Rectal smooth muscle tissue (tissue), 1 donor: Measurements from ENCODE around the gene UNC45B.
"Not testable (repeated sequence)": the region's sequence is repeated elsewhere in the genome, so short reads cannot be mapped to it uniquely, and the experiment has no call there.

Source experiments
- H3K27ac ChIP-seq: one replicate; pipeline ENCODE4 v1.7.0; 2013; ENCODE audit warnings: low read depth, low read length, inconsistent platforms
- H3K27me3 ChIP-seq: one replicate; pipeline ENCODE4 v1.7.0; 2013; ENCODE audit warnings: low read length; ENCODE audit not compliant: control insufficient read depth, insufficient read depth
- H3K36me3 ChIP-seq: one replicate; pipeline ENCODE4 v1.7.0; 2013; ENCODE audit warnings: low read length; ENCODE audit not compliant: control insufficient read depth, insufficient read depth
- H3K4me1 ChIP-seq: one replicate; pipeline ENCODE4 v1.7.0; 2013; ENCODE audit warnings: low read length; ENCODE audit not compliant: control insufficient read depth, insufficient read depth
- H3K4me3 ChIP-seq: one replicate; pipeline ENCODE4 v1.7.0; 2013; ENCODE audit warnings: low read length
- H3K9ac ChIP-seq: one replicate; pipeline ENCODE4 v1.7.0; 2013; ENCODE audit warnings: low read length

The UNC45B gene

DNA sequence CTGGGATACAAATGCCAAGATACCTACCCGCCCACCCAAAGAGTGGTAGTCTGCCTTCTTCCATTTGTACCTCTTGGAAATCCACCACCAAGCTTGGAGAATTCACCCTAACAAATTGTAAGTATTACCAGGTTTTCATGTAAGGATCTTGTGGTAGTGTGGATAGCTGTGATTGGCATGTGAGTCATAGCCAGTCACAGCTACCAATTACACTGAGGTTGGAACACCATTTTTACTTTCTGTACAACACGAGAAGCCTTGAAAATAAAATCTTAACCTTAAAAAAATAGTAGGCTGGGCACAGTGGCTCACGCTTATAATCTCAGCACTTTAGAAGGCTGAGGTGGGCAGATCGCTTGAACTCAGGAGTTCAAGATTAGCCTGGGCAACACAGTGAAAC, 65.1 kb downstream of the UNC45B start:
- no peak overlapping the region for H3K9ac ChIP-seq
- no peak overlapping the region for H3K27ac ChIP-seq
- H3K36me3 ChIP-seq, result no peaks in the 10 kb centered on the region
- H3K27me3 ChIP-seq, result no peaks in the 10 kb centered on the region
- no peaks in the 10 kb centered on the region for H3K4me1 ChIP-seq
- H3K4me3 ChIP-seq, result no peak overlapping the region

DNA sequence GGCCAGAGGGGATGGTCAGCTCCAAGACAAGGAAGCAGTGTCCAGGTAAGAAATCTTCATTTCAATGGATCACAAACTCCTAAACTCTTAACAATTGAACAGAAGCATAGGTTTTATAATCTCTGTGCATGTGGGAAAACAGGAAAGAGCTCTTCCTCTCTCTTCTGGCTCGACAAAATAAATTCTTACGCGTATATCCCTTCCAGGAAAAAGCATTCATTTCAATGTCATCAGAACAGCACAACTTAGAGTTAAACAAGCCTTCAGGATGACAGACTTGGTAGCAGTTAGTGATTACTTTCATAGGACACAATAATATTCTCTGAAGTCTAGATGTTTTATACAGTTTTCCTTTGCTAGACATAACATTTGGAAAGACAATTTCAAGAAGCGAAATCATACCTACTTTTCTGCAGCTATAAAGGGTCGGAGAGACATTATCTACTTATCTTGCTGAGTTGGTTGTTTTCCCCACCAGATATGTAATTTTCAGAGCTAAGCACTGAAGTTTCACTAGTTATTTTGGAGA, 65.9 kb downstream of the UNC45B start:
- H3K27ac ChIP-seq, result no peak overlapping the region
- H3K9ac ChIP-seq, result no peak overlapping the region
- no peaks in the 10 kb centered on the region for H3K4me1 ChIP-seq
- no peak overlapping the region for H3K4me3 ChIP-seq
- no peaks in the 10 kb centered on the region for H3K27me3 ChIP-seq
- no peaks in the 10 kb centered on the region for H3K36me3 ChIP-seq

DNA sequence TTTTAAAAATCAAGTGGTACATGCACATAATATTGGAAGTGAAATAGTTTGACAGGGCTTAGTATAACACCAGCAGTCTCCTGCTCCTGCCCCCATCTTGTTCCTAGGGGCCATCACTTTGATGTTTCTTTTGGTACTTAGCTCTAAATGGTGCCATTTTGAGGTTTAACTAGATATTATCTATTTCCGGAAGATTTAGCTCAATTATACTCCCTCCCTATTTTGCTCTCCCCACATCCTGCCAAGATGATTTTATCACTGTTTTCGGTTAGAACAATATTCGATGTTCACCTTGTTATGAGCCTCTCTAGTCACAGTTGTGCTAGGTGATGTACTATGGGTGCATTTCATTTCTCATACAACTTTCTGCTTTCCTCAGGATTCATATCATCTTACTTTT, 66.6 kb downstream of the UNC45B start:
- Histone ChIP-seq H3K4me1 (no peaks in the 10 kb centered on the region), H3K9ac (no peak overlapping the region), H3K4me3 (no peak overlapping the region), H3K27me3 (no peaks in the 10 kb centered on the region), H3K27ac (no peak overlapping the region), H3K36me3 (no peaks in the 10 kb centered on the region)

DNA sequence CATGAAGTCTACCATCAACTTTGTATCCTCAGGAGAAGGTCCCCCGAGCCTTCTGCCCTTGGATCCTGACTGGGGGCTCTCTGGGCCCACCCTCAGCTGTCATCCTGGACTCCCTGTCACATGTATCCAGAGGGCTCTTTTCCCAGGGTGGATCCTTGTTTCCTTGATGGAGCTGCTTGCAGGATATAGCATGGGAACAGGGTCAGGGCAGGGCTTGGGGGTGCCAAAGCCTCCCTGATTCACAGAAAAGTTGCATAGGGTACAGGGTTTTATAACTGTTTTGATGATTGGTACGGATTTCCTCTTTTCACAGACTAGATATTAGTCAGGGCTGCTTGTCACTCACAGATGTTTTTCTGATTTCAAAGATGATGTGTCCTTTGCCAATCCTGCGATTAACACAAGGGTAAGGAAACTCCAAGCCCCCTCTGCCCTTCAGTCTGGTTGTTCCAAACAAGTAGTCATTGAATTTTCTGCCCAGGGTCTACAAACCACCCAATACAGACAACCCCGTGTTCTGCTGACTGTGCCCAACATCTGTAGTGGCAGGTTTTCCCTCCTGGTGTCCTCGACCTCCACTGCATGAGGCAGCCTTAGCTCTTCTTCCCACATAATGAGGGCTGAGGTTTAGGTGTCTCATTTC, 67.1 kb downstream of the UNC45B start:
- H3K27ac ChIP-seq, result no peak overlapping the region
- H3K4me3 ChIP-seq, result no peak overlapping the region
- no peaks in the 10 kb centered on the region for H3K36me3 ChIP-seq
- H3K4me1 ChIP-seq, result no peaks in the 10 kb centered on the region
- H3K9ac ChIP-seq, result no peak overlapping the region
- no peaks in the 10 kb centered on the region for H3K27me3 ChIP-seq

DNA sequence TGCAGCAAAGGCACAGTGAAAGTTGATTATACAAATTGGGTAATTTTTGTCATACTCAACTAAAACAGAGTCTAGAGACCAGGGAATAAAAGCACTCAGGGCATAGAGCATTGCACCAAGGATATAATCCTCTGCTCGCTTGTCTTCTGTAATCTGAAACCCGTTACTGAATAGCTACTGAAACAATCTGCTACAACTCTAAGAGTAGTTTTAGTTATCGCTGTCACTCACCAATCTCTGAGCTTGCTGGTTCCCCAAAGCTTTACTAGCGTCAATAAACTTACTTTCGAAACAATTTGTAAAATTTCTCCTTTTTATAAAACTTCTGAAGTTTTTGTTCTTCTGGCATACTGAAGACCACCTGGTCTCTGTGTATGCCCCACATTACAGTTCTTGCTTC, 69.5 kb downstream of the UNC45B start:
- no peak overlapping the region for H3K27ac ChIP-seq
- no peaks in the 10 kb centered on the region for H3K36me3 ChIP-seq
- H3K27me3 ChIP-seq, result no peaks in the 10 kb centered on the region
- no peak overlapping the region for H3K4me3 ChIP-seq
- no peaks in the 10 kb centered on the region for H3K4me1 ChIP-seq
- H3K9ac ChIP-seq, result no peak overlapping the region

DNA sequence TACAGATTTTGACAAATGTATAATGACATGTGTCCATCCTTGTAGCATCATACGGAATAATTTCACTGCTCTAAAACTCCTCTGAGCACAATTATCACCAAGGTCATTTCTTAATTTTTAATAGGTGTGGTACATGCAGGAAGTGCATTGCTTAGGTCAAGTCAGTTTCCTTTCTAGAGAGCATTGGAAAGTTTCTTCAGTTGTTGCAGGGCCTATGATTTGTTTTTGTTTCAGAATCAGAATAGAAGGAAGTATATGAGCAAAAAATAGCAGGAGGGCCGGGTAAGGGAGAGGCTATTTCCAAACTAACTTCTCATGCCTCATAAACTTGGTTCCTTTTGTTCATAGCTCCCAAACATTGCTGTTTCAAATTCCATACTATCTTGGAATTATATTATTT, 71.3 kb downstream of the UNC45B start:
- Histone ChIP-seq H3K27me3 (no peaks in the 10 kb centered on the region), H3K27ac (no peak overlapping the region), H3K4me3 (no peak overlapping the region), H3K9ac (no peak overlapping the region), H3K4me1 (no peaks in the 10 kb centered on the region), H3K36me3 (no peaks in the 10 kb centered on the region)

DNA sequence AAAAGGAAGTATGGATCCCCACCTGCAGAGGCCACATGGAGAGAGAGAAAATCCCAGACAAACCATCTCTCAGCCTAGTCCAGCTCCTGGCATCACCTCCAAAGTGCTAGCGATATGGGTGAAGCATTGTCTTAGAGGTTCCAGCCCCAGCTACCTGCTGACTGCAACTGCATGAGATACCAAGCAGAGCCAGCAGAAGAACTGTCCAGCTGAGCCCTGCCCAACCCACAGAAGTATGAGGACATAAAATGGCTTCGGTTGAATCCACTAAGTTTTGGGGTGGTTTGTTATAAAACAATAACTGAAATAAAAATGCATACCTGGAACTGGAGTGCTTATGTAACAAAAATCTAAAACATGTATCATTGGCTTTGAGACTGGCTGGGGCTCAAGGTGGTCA, 74.8 kb downstream of the UNC45B start:
- Histone ChIP-seq H3K9ac (no peak overlapping the region), H3K36me3 (no peaks in the 10 kb centered on the region), H3K27ac (no peak overlapping the region), H3K4me3 (no peak overlapping the region), H3K4me1 (no peaks in the 10 kb centered on the region), H3K27me3 (no peaks in the 10 kb centered on the region)

DNA sequence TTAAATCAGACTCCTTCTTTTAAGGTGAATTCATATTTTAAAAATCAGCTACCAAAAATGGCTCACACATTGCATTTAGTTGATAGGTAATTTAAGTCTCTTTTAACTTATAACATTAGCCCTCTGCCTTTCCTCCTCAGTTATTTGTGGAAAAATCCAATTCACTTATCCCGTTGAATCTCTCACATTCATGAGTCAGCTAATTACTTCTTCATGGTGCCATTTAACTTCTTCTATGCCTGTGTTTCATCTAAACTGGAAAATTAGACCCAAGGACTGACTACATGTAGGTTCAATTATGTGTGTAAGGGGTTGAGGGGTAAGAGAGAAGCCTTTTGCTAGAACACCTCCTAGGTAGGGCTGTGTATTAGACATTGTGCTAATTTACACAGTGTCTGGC, 76.8 kb downstream of the UNC45B start:
- Histone ChIP-seq H3K4me1 (no peaks in the 10 kb centered on the region), H3K36me3 (no peaks in the 10 kb centered on the region), H3K4me3 (no peak overlapping the region), H3K9ac (no peak overlapping the region), H3K27me3 (no peaks in the 10 kb centered on the region), H3K27ac (no peak overlapping the region)

DNA sequence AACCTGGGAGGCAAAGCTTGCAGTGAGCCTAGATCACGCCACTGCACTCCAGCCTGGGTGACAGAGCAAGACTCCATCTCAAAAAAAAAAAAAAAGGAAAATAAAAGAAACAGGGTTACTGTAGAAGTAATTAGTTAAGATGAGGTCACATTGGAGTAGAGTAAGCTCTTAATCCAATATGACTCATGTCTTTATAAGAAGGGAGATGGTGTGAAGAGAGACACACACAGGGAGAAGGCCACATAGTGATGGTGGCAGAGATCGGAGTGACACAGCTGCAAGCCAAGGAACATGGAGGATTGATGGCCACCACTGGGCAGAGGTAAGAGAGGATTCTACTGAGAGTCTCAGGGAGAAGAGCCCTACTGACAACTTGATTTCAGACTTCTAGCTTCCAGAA, 79.9 kb downstream of the UNC45B start:
- Histone ChIP-seq H3K4me3 (no peak overlapping the region), H3K27me3 (no peaks in the 10 kb centered on the region), H3K27ac (no peak overlapping the region), H3K36me3 (no peaks in the 10 kb centered on the region), H3K9ac (no peak overlapping the region), H3K4me1 (no peaks in the 10 kb centered on the region)

DNA sequence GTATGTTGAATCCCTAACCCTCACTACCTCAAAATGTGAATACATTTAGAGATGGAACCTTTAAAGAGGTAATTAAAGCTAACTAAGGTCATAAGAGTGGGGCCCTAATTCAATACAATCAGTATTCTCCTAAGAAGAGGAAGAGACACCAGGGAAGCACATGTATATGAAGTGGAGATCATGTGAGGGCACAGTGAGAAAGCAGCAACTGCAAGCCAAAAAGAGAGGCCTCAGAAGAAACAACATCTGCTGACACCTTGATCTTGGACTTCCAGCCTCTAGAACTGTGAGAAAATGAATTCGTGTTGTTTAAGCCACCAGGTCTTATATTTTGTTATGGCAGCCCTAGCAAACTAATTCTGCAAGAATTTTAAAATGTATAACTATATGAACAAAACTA, 82.0 kb downstream of the UNC45B start:
- no peak overlapping the region for H3K9ac ChIP-seq
- no peaks in the 10 kb centered on the region for H3K36me3 ChIP-seq
- no peaks in the 10 kb centered on the region for H3K27me3 ChIP-seq
- H3K4me3 ChIP-seq, result no peak overlapping the region
- no peaks in the 10 kb centered on the region for H3K4me1 ChIP-seq
- H3K27ac ChIP-seq, result no peak overlapping the region

DNA sequence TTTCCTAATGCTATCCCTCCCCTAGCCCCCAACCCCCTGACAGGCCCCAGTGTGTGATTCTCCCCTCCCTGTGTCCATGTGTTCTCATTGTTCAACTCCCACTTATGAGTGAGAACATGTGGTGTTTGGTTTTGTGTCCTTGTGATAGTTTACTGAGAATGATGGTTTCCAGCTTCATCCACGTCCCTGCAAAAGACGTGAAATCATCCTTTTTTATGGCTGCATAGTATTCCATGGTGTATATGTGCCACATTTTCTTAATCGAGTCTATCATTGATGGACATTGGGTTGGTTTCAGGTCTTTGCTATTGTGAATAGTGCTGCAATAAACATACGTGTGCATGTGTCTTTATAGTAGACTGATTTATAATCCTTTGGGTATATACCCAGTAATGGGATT, 86.7 kb downstream of the UNC45B start:
- H3K4me3 ChIP-seq, H3K9ac ChIP-seq, H3K27me3 ChIP-seq, H3K36me3 ChIP-seq, H3K27ac ChIP-seq, H3K4me1 ChIP-seq: not testable (repeated sequence)

DNA sequence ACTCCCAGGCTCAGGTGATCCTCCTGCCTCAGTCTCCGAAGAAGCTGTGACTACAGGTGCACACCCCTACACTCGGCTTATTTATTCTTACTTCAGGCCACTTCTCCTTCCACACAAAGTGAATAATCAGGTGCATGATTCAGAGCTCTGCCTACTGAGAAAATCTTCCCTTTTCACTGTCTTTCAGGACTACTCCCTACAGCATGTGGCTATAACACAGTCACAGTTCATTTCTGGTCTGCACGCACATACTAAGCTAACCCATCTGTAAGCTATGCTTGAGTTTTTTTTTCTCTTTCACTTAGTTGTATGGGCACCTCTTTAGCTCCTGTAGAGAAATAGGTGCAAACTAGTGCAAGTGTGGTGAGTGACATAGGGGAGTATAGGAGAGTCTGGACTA, 87.7 kb downstream of the UNC45B start:
- Histone ChIP-seq H3K9ac (no peak overlapping the region), H3K4me3 (no peak overlapping the region), H3K27me3 (no peaks in the 10 kb centered on the region), H3K4me1 (no peaks in the 10 kb centered on the region), H3K36me3 (no peaks in the 10 kb centered on the region), H3K27ac (no peak overlapping the region)

DNA sequence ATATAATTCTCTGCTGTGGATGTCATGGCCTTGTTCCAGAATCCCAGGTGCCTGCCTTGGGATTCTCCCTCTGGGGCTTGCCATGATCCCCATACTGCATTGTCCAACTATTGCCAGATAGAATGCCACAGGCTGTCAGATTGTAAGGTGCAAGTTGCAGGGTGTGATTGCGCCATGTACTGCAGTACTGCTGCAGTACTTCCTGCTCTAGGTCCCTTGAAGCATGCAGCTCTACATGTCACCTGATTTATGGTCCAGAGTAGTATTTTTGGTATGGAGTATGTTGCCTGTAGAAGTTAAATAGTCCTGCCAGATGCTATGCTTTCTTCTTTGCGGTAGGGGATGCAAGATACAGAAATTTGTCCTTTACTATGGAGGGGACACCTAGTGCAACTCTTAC, 88.3 kb downstream of the UNC45B start:
- H3K4me3 ChIP-seq, result no peak overlapping the region
- H3K27me3 ChIP-seq, result no peaks in the 10 kb centered on the region
- H3K4me1 ChIP-seq, result no peaks in the 10 kb centered on the region
- no peaks in the 10 kb centered on the region for H3K36me3 ChIP-seq
- H3K9ac ChIP-seq, result no peak overlapping the region
- H3K27ac ChIP-seq, result no peak overlapping the region
